GM04503 (cell line): ENCODE measurements around the gene MORN5.

Source experiments
- DNase-seq: peaks from one replicate; pipeline ENCODE4 v3.0.0-alpha.2; 2012; ENCODE audit warnings: low read depth

The MORN5 gene

GRCh38 chr9:122191584-122191983, 31.9 kb downstream of the MORN5 start:
- no peak for DNase-seq

- DNase-seq, result no peak
Measured at GRCh38 chr9:122192261-122192875, 32.7 kb downstream of the MORN5 start.

GRCh38 chr9:122192914-122193525, 33.3 kb downstream of the MORN5 start:
- no peak for DNase-seq

GRCh38 chr9:122193651-122194050, 33.9 kb downstream of the MORN5 start:
- DNase-seq, result no peak

GRCh38 chr9:122195875-122196274, 36.2 kb downstream of the MORN5 start:
- DNase-seq, result no peak

GRCh38 chr9:122197426-122197825, 37.7 kb downstream of the MORN5 start:
- no peak for DNase-seq

GRCh38 chr9:122197882-122198281, 38.2 kb downstream of the MORN5 start:
- no peak for DNase-seq

- DNase-seq, result no peak
Measured at GRCh38 chr9:122200960-122201595, 41.4 kb downstream of the MORN5 start.

GRCh38 chr9:122201641-122202040, 41.9 kb downstream of the MORN5 start:
- DNase-seq, result no peak

- no peak for DNase-seq
Measured at GRCh38 chr9:122202111-122202510, 42.4 kb downstream of the MORN5 start.

GRCh38 chr9:122204055-122204454, 44.3 kb downstream of the MORN5 start:
- no peak for DNase-seq

GRCh38 chr9:122204491-122204890, 44.8 kb downstream of the MORN5 start:
- DNase-seq, result no peak

GRCh38 chr9:122205176-122205575, 45.5 kb downstream of the MORN5 start:
- no peak for DNase-seq

- DNase-seq, result peak; percentile 60
Measured at GRCh38 chr9:122206118-122207046, 46.7 kb downstream of the MORN5 start.

GRCh38 chr9:122207096-122207495, 47.4 kb downstream of the MORN5 start:
- no peak for DNase-seq

GRCh38 chr9:122209451-122209850, 49.7 kb downstream of the MORN5 start:
- no peak for DNase-seq

GRCh38 chr9:122212473-122213004, 52.8 kb downstream of the MORN5 start:
- DNase-seq, result no peak

- no peak for DNase-seq
Measured at GRCh38 chr9:122213102-122213588, 53.4 kb downstream of the MORN5 start.

GRCh38 chr9:122213589-122214413, 54.1 kb downstream of the MORN5 start:
- DNase-seq, result no peak

- DNase-seq, result no peak
Measured at GRCh38 chr9:122214507-122214906, 54.8 kb downstream of the MORN5 start.

GRCh38 chr9:122215663-122216062, 56.0 kb downstream of the MORN5 start:
- DNase-seq, result no peak
